SW 1271 (cell line): Measurements from ENCODE around the gene FHOD3.

Experiments used
- DNase-seq, 2 experiments: peaks; one replicate each; lab custom pipeline; 2025; lab: John Stamatoyannopoulos, UW

Gene FHOD3

DNA sequence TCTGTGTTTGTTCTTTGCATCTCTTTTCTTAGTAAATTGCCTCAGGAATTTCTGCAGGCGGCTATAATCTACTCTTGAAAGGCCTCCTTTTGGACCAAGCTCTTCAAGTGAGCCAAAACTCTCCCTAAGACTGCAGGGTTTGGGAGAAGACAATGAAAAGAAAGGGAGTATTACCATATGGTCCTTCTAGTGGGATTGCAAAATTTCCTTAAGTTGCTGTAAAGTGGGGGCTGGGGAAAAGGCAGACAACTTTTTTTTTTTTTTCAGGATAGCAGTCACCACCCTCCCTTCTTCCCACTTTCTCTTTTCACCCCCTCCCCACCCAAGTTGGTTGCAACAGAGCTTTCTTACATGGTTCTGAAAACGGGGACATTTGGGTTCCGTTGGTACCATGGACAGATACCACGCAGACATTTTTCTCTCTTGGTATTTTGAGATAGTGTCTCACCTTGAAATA is 183.7 kb downstream of the FHOD3 start:
- no peak for DNase-seq

- DNase-seq: no peak
Measured at GRCh38 chr18:36481935-36482334, 184.4 kb downstream of the FHOD3 start.

GRCh38 chr18:36484591-36484990 is 187.1 kb downstream of the FHOD3 start:
- no peak for DNase-seq

- no peak for DNase-seq
Measured at GRCh38 chr18:36485772-36486171, 188.3 kb downstream of the FHOD3 start.

DNA sequence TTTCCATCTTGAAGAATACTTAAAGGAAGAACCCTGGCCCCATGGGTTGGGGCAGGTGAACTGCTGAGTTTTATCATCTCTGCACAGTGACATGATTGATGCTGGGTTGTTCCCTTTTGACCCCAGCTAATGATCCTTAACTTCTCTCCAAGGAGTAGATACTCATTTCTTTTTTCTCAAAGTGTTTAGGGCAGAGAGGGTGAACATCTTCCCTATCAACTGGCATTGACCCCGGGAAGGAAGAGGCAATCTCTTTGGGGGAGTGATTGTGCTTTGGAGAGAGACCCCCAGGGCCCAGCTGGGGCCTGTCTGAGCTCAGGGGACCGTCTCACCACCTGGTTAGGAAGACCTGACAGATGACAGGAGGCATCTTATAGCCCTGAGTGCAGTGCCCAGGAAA is 190.6 kb downstream of the FHOD3 start:
- no peak for DNase-seq

DNA sequence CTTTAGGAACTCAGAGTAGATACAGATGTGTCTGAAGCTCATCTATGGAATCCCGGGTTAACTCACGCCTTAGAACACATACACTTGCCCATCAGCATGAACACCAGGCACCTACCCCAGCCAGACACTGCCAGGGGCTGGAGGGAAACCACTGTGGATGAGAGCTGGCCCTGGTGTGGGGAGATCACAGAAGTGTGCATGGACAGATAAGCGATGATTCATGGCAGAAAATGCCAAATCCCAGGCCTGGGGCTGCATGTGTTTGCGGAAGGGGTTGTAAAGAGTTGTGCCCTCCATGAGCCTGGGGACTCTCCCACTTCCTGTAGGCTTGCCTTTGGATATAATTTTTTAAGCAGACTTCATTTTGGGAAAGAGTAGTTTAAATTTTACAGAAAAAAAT is 193.4 kb downstream of the FHOD3 start:
- no peak for DNase-seq

GRCh38 chr18:36492604-36493329 is 195.3 kb downstream of the FHOD3 start:
- DNase-seq: no peak

DNA sequence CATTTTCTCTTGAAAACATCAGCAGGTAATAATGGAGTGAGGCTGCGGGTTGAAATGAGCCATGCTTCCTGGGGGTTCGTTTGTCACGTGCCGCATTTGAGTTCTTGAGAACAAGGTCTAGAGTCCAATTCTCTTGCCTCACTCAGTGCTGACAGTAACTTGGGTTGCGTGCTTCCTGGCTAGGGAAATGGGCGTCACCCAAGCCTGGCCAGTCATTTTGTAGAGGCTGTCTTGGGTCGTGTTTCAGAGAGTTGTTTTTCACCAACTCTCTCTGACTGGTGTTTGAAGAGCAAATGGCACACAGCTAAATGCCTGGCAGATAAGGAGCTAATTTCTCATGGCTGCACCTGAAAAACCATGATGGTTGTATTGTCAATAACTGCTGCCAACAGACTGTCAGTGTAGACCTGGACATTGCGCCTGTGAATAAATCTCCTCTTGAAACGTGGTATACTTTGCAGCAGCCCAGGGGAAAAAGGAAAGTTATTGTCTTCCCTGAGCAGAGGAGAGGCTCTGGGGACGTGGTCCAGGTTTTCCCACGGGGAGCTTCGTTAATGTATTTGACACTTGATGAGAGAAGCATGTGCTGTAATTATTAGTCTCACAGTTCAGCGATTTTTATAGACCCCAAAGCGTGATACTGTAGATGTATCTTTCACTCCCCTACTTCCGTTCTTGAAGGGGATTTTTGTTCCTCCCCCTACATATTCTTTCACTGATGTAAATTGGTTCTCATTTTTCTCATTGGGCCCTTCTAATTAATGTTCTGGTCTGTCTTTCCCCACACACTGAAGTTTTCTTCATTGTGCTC is 196.0 kb downstream of the FHOD3 start:
- no peak for DNase-seq

DNA sequence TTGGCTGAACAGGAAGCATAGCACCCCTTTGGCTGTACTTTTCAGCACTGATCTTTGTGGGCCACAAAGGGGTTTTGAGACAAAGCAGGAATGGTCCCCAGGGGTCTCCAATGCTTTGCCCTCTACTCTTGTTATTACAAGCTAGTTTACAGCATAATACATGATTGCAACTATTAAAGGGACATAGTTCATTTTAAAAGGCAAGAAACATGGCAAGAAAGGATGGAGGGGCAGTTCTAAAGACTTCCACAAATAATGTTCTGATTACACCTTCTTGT is 196.6 kb downstream of the FHOD3 start:
- DNase-seq: no peak

- DNase-seq: no peak
Measured at GRCh38 chr18:36496022-36496421, 198.5 kb downstream of the FHOD3 start.

- no peak for DNase-seq
Measured at GRCh38 chr18:36499938-36500337, 202.4 kb downstream of the FHOD3 start.

GRCh38 chr18:36501100-36501499 is 203.6 kb downstream of the FHOD3 start:
- DNase-seq: no peak

- DNase-seq: no peak
Measured at GRCh38 chr18:36503477-36503876, 206.0 kb downstream of the FHOD3 start.

DNA sequence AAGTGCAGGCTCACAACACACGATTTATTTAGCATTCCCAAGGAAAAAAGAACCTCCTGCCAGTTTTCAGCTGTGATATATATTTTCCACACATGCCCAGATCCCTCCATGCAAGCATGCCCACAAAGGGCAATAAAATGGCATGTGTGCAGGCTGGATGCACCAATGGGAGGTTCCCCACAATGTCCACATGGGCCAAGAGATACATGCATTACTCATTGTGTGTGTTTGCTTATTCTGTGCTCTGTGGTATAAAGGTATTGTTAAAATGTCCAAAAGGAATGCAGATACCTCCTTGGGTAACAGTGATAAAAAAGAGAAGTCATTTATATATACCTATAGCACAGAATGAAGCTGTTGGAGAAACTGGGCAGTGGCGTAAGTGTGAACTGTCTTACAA is 207.4 kb downstream of the FHOD3 start:
- DNase-seq: no peak

GRCh38 chr18:36505665-36506064 is 208.2 kb downstream of the FHOD3 start:
- DNase-seq: no peak

GRCh38 chr18:36509646-36510197 is 212.2 kb downstream of the FHOD3 start:
- DNase-seq: no peak

DNA sequence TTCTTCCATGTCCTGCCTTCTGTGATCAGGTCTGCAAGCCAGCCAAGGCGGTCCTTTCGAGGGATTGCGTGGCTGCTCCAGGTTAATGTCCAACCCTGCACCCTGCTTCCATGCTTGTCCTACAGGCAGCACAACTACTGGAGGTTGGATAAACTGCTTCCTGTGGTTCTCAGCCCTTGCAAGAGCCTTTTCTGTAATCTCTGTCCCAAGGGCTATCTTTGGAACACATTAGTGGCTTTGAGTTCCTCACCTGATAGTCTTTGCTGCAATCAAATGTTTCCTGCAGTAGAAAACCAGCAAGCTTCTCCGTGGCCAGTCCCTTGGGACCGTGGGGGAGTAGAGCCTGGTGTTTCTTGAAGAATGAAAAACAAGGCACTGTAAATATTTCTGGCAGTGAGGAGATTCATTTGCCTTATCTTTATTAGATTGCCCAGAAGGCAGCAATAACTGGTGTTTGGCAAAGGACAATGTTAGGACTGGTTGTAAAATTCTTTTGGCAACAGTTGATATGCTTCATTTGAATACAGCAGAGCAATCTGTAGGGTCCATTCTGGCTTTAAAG is 214.4 kb downstream of the FHOD3 start:
- DNase-seq: no peak

DNA sequence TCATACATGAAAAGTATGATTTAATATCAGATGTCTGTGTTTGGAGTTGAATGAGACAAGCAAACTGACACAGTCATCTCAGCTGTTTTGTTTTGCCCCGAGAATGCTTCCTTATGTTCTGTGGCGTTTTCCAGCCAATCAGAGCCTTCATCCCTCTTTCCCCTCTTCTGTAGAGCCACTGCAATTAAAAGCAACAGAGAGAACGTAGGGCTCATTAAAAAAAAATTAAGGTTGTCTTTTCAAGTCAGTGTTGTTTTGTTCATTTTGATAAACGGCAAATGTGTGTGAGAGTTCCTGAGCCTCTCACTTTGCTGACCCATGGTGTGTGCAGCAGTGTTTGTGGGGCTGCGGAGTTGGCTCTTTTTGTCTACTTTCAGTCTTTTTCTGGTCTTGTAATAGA is 216.0 kb downstream of the FHOD3 start:
- DNase-seq: no peak

GRCh38 chr18:36514778-36515177 is 217.3 kb downstream of the FHOD3 start:
- no peak for DNase-seq

DNA sequence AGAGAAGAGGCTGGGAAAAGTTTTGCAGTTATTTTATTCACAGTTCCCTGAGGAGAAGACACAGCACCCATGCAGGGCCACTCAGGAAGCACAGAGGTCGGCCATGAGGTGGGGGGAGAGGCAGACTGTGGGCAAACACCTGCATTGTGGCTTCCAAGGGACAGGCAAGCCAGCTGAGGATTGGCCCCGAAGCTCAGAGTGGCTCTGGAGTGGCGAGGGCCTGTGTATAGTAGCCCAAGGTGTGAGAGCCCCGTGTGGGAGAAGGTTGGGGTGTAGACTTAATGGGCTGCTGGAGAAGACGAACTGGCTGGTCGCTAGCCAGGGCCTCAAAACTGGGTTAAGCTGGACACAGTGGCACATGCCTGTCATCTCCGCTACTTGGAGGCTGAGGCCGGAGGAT is 218.7 kb downstream of the FHOD3 start:
- no peak for DNase-seq

- no peak for DNase-seq
Measured at GRCh38 chr18:36516726-36517125, 219.2 kb downstream of the FHOD3 start.

GRCh38 chr18:36518839-36519238 is 221.3 kb downstream of the FHOD3 start:
- no peak for DNase-seq

DNA sequence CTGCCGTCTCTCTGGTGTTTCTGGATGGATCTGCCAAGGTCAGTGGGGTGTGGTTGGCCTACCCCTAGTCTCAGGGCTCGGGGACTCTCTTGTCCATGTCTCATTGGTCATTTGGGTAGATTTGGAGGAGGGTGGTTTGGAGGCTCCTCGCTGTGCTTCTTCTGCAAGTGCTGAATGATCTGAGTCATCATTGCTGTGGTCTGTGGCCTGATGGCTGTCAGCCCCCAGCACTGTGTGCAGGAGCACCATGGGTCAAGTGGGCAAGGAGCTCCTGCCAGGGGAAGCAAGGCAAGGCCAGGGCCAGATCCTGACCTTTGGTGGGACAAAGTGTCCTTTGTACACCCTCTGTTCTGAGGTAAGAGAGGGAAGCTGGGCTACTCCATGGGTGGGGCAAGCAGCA is 221.8 kb downstream of the FHOD3 start:
- no peak for DNase-seq
